Measurements from ENCODE around the gene TRIM71. TPM values are rescaled to one million over a fixed set of nuclear protein-coding genes. Genes with fewer than 3 reads are reported as not detected.
A peak's percentile ranks its signal among the peaks of the same experiment; 100 is the strongest.

The TRIM71 gene
- total and polyA plus RNA-seq, 2 of the 13 experiments (the other 11 are each of a cell fraction or from before 2014, with no cell fraction given): 21.7 to 76.9 TPM

DNA sequence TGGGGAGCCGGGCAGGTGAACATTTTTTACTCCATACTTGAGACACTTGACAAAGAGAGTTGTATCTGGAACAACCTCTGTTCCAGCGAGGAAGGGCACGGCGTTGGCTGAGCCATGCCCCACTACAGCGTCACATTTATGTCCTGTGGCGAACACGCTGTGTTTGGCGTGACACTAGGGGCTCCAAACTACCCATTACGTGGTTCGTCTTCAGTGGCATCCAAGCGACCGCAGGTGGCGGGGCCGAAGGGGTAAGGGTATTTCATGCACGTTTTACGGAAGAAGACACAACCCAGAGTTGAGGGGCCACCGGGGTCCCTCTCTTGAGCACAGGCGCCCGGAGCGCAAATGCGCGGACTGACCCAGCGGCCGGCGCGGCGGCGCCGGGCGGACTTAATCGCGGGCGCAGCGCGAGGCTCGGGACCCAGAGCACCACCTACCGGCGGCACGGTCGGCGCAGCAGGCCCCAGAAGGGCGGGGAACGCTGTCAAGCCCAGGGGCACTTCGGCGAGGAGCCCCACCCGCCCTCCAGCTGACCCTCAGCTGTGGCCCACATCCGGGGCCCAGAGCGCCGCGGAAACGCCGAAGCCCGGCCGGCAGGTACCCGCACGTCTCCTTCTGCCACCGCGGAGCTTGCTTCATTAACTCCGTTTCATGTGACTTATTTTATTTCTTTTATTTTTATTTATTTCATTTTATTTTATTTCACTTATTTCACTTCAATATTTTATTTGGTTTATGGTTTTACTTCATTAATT, 36.4 kb upstream of the TRIM71 start (continued):
- TF ChIP-seq ZNF256 (CRISPR knock-in tag; conservative IDR thresholded peaks at IDR 0.05) (0 out of 2 replicates have a peak, but pooled peaks have one; percentile 38), ZKSCAN8 (CRISPR knock-in tag; IDR thresholded peaks at IDR 0.05; ENCODE audit: borderline replicate concordance) (peak; percentile 70; the same call in 1 of the 2 replicates), SKI (IDR thresholded peaks at IDR 0.05; ENCODE audit: partially characterized antibody) (peak; percentile 60), TBX2 (CRISPR knock-in tag; IDR thresholded peaks at IDR 0.05; ENCODE audit: borderline replicate concordance) (peak; percentile 47; the same call in 1 of the 2 replicates), SP4 (CRISPR knock-in tag; IDR thresholded peaks at IDR 0.05) (0 out of 2 replicates have a peak, but pooled peaks have one; percentile 37), POLR2AphosphoS5 (IDR thresholded peaks at IDR 0.05; ENCODE audit: low read depth, low read length) (peak; percentile 49; the same call in 1 of the 2 replicates), ZNF839 (CRISPR knock-in tag; IDR thresholded peaks at IDR 0.05; ENCODE audit: borderline replicate concordance) (peak; percentile 83; the same call in 1 of the 2 replicates), GABPA (IDR thresholded peaks at IDR 0.05; ENCODE audit: low read depth, low read length) (peak; percentile 27; the same call in 1 of the 2 replicates), GABPA (CRISPR knock-in tag; IDR thresholded peaks at IDR 0.05; ENCODE audit: low read depth) (peak; percentile 69), TMF1 (CRISPR knock-in tag; IDR thresholded peaks at IDR 0.05; ENCODE audit: low read depth) (no peak; the same call in 1 of the 2 replicates), ZNF7 (CRISPR knock-in tag; IDR thresholded peaks at IDR 0.05) (no peak), ZNF160 (CRISPR knock-in tag; IDR thresholded peaks at IDR 0.05) (peak; percentile 32; the same call in 1 of the 2 replicates), RXRA (CRISPR knock-in tag; IDR thresholded peaks at IDR 0.05) (peak; percentile 89)
- TF ChIP-seq, protein P1, sequence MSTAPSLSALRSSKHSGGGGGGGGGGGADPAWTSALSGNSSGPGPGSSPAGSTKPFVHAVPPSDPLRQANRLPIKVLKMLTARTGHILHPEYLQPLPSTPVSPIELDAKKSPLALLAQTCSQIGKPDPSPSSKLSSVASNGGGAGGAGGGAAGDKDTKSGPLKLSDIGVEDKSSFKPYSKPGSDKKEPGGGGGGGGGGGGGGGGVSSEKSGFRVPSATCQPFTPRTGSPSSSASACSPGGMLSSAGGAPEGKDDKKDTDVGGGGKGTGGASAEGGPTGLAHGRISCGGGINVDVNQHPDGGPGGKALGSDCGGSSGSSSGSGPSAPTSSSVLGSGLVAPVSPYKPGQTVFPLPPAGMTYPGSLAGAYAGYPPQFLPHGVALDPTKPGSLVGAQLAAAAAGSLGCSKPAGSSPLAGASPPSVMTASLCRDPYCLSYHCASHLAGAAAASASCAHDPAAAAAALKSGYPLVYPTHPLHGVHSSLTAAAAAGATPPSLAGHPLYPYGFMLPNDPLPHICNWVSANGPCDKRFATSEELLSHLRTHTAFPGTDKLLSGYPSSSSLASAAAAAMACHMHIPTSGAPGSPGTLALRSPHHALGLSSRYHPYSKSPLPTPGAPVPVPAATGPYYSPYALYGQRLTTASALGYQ (CRISPR knock-in tag; IDR thresholded peaks at IDR 0.05): no peak
- TF ChIP-seq, protein P2, sequence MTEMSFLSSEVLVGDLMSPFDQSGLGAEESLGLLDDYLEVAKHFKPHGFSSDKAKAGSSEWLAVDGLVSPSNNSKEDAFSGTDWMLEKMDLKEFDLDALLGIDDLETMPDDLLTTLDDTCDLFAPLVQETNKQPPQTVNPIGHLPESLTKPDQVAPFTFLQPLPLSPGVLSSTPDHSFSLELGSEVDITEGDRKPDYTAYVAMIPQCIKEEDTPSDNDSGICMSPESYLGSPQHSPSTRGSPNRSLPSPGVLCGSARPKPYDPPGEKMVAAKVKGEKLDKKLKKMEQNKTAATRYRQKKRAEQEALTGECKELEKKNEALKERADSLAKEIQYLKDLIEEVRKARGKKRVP (CRISPR knock-in tag; IDR thresholded peaks at IDR 0.05): peak in 1 of 2 experiments; percentile 52; a peak in 1 of 4 replicates
- TF ChIP-seq, protein P3, sequence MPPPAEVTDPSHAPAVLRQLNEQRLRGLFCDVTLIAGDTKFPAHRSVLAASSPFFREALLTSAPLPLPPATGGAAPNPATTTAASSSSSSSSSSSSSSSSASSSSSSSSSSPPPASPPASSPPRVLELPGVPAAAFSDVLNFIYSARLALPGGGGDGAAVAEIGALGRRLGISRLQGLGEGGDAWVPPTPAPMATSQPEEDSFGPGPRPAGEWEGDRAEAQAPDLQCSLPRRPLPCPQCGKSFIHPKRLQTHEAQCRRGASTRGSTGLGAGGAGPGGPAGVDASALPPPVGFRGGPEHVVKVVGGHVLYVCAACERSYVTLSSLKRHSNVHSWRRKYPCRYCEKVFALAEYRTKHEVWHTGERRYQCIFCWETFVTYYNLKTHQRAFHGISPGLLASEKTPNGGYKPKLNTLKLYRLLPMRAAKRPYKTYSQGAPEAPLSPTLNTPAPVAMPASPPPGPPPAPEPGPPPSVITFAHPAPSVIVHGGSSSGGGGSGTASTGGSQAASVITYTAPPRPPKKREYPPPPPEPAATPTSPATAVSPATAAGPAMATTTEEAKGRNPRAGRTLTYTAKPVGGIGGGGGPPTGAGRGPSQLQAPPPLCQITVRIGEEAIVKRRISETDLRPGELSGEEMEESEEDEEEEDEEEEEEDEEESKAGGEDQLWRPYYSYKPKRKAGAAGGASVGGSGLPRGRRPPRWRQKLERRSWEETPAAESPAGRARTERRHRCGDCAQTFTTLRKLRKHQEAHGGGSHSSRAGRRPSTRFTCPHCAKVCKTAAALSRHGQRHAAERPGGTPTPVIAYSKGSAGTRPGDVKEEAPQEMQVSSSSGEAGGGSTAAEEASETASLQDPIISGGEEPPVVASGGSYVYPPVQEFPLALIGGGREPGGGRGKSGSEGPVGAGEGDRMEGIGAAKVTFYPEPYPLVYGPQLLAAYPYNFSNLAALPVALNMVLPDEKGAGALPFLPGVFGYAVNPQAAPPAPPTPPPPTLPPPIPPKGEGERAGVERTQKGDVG (CRISPR knock-in tag; IDR thresholded peaks at IDR 0.05; ENCODE audit: borderline replicate concordance): 0 out of 2 replicates have a peak, but pooled peaks have one; percentile 58
- TF ChIP-seq, protein P4, sequence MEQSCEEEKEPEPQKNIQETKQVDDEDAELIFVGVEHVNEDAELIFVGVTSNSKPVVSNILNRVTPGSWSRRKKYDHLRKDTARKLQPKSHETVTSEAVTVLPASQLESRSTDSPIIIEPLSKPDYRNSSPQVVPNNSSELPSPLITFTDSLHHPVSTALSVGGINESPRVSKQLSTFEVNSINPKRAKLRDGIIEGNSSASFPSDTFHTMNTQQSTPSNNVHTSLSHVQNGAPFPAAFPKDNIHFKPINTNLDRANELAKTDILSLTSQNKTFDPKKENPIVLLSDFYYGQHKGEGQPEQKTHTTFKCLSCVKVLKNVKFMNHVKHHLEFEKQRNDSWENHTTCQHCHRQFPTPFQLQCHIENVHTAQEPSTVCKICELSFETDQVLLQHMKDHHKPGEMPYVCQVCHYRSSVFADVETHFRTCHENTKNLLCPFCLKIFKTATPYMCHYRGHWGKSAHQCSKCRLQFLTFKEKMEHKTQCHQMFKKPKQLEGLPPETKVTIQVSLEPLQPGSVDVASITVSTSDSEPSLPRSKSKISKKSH (CRISPR knock-in tag; IDR thresholded peaks at IDR 0.05; ENCODE audit: borderline replicate concordance): peak; percentile 23; the same call in 1 of the 2 replicates
- TF ChIP-seq, protein P5, sequence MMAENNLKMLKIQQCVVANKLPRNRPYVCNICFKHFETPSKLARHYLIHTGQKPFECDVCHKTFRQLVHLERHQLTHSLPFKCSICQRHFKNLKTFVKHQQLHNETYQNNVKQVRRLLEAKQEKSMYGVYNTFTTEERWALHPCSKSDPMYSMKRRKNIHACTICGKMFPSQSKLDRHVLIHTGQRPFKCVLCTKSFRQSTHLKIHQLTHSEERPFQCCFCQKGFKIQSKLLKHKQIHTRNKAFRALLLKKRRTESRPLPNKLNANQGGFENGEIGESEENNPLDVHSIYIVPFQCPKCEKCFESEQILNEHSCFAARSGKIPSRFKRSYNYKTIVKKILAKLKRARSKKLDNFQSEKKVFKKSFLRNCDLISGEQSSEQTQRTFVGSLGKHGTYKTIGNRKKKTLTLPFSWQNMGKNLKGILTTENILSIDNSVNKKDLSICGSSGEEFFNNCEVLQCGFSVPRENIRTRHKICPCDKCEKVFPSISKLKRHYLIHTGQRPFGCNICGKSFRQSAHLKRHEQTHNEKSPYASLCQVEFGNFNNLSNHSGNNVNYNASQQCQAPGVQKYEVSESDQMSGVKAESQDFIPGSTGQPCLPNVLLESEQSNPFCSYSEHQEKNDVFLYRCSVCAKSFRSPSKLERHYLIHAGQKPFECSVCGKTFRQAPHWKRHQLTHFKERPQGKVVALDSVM (CRISPR knock-in tag; IDR thresholded peaks at IDR 0.05): 0 out of 2 replicates have a peak, but pooled peaks have one; percentile 57

Data from HepG2 (cell line).